Activated CD4-positive, alpha-beta T cell treated with anti-CD3 and anti-CD28 coated beads, Interleukin-2, amount 50 U/mL, for 4 hours (primary cell): ENCODE measurements around the gene EMC8.
"Not testable (repeated sequence)": the region's sequence is repeated elsewhere in the genome, so short reads cannot be mapped to it uniquely, and the experiment has no call there.

Experiments
- DNase-seq, 2 experiments: peaks; one replicate each; pipeline ENCODE4 v3.0.0-alpha.2; 2020

EMC8 gene

DNA sequence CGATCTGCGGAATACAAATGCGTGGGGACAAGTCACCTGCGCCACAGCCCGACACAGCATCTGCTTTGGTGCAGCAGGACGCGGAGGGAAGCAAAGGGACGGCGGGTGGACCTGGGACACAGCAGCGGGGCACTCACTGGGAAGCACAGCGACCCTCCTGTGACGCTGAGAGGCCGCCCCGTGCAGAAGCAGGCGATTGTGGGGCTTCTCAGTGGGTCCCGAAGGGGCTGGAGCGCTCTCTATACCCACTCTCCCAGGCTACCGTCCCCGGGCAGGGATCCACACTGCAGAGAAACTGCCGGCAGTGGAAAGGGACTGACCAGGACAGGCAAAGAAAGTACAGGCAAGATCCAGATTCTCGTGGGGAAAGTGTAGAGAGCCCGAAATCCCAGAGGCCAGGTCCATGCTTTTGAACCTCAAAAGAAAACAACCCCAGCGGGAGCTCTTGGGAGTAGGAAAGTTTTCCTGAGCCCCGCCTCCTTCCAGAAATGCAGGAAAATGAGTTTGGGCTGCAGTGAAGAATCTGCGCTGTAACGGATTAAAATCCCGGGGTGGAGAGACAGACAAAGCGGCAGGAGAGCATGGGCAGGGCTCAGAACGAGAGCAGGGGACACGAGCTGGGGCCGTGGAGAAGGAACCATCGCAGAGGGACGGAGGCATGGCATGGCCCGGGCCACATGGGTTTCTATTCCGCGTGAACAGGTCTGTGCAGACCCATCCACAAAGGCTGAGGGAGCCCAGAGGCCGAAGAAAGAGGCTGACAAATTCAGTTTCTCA lies 12.9 kb upstream of the EMC8 start:
- DNase-seq: no peak

DNA sequence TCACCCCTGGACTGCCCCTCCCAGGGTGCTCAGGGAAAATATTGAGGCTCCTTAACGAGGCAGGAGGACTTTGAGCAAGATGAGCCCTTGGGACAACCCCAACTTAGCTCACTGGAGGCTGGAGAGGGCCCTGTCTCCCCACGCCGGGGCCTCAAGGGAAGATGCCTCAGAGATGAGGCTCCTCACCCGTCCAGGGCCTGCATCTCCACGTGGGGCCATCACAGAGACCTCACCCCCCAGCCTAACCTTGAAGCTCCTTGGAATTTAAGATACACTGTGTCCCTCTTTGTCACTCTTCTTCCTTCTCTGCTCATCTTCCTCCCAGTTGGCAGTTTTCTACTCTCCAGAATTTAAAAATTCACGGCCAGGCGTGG lies 11.4 kb upstream of the EMC8 start:
- DNase-seq: no peak

DNA sequence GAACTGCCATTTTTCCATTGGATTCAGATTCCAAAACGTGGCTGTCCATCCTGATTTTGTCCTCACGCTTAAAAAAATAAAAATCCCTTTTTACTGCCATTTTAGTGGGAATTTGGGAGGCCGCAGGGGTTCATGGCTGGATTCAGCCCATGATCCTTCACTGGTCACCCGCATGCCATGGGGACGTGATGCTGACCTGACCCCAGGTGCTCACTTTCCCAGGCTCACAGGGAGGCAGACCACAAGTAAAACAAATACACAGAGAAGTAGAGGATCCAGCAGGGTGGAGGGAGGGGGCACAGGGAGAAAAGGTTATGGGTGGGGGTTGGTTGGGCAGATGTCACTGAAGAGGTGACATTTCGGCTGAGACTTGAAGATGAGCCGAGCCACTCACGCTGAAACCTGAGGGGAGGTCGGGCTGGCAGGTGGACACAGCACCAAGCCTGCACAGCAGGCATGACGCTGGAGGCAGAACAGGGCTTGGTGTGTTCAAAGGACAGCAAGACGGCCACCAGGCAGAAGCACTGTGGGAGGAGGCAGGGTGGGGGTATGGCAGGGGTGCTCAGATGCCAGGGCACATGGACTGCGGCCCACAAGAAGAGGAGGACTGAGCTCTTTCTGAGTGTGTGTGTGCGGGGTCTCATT lies 10.9 kb upstream of the EMC8 start:
- DNase-seq: no peak

DNA sequence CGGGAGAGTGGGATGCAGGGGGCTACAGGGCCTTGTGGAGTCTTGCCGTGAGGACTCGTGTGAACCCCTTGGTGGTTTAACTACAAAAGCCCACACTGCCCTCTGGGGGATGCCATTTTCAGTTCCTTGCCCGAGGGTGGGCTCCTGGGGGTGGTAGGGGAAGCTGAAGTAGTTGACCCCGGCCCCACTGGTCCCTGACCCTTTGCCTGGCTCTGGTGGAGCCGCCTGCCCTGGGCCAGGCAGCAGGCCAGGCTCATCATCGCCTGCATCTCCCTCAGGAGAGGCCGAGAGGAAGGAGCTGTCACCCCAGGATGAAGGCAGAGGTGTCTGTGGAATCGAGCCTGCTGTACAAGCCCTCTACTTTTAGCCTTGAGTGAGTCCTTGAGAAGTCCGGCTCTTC lies 10.3 kb upstream of the EMC8 start:
- no peak for DNase-seq

DNA sequence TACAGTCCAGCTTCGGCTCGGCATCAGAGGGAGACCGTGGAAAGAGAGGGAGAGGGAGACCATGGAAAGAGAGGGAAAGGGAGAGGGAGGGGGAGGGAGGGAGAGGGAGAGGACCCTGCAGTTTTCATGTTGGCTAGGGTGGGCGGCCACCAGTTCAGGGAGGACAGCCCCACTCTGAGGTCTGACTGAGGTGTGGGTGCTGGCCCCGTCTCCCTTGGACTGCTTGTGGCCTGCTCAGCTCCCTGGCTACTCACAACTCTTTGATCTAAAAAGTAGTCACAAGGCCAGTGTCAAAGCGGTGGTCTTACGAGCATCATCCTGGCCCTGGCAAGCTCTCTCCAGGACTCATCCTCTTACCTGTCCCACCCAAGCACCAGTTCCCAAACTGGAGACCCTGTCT lies 9.6 kb upstream of the EMC8 start:
- DNase-seq: no peak

DNA sequence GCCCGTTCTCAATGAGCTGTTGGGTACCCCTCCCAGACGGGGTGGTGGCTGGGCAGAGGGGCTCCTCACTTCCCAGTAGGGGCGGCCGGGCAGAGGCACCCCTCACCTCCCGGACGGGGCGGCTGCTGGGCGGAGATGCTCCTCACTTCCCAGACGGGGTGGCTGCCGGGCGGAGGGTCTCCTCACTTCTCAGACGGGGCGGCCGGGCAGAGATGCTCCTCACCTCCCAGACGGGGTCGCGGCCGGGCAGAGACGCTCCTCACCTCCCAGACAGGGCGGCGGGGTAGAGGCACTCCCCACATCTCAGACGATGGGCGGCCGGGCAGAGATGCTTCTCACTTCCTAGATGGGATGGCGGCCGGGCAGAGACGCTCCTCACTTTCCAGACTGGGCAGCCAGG lies 8.8 kb upstream of the EMC8 start:
- DNase-seq: not testable (repeated sequence)

DNA sequence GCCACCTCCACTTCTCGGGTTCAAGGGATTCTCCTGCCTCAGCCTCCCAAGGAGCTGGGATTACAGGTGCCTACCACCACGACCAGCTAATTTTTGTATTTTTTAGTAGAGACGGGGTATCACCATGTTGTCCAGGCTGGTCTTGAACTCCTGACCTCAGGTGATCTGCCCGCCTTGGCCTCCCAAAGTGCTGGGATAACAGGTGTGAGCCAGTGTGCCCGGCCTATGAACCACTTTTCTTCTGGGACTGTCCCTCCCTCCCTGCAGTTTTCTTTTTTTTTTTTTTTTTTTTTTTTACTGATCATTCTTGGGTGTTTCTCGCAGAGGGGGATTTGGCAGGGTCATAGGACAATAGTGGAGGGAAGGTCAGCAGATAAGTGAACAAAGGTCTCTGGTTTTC lies 8.0 kb upstream of the EMC8 start:
- not testable (repeated sequence) for DNase-seq

DNA sequence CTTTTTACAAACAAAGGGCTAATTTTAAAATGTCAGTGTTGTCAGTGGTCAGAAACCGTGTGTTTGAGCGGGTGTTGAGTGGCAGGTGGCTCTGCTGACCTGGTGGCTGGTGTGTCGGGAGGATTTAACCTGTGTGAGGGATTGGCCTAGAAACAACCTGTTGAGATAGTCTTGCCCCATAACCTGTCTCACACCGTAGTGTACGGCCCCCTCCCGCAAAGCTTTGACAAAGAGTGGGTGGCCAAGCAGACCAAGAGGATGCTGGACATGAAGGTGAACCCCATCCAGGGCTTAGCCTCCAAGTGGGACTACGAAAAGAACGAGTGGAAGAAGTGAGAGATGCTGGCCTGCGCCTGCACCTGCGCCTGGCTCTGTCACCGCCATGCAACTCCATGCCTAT lies 7.2 kb upstream of the EMC8 start:
- no peak for DNase-seq

DNA sequence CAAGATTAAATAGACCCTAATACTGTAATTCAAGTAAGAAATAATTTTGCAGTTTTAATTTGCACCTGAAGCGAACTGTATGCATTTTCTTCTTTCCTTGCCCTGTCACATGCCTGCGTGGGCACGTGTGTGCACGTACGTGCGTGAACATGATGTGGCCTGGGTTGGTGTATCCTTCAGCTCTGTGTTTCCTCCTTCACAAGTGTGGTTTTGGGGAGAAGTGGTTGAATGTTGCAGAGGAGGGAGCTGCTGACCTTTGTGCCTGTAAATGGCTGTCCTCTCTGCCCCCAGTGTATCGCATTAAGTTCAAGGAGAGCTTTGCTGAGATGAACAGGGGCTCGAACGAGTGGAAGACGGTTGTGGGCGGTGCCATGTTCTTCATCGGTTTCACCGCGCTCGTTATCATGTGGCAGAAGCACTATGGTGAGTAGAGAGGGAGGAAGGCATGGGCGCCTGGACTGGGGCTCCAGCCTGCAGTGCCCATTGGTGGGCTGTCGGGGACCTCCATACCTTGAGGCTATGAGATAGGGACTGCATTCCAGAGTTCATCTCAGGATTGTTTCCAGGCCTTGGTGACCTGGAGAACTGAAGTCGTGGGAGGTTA lies 6.2 kb upstream of the EMC8 start:
- no peak for DNase-seq

DNA sequence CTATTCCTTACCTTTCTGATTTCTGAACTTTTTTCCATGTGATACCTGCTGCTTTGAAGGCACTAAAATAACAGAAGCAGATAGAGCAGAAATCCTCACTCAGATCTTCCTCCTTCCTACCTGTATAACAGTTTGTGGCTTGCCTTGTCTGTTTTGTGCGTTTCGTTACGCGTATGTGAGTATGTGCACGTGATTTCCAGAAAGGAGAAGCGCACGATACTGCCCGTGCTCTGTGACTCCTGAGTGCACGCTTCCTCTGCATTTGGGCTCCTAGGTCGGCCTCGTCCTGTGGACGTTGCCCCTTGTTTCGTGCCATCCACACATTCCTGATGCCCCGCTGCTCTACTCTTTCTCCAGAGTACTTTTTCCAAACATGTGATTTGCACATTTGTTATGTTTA lies 4.2 kb upstream of the EMC8 start:
- DNase-seq: no peak

DNA sequence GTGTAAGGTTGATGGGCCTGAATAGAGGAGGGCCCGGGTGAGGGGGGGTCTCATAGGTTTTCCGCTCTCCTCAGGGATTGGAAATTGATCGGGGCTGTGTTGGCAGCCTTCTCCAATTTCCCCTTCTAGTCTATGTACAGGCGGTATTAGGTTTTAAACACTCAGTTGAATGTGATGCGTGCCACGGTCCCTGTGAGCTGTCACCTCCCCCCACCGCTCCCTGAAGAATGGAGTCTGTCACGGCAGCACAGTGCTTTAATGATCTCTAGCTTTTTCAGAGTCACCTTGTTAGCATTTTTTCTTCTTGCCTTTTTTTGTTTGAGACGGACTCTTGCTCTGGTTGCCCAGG lies 951 bp upstream of the EMC8 start:
- DNase-seq: peak; percentile 37 to 40

DNA sequence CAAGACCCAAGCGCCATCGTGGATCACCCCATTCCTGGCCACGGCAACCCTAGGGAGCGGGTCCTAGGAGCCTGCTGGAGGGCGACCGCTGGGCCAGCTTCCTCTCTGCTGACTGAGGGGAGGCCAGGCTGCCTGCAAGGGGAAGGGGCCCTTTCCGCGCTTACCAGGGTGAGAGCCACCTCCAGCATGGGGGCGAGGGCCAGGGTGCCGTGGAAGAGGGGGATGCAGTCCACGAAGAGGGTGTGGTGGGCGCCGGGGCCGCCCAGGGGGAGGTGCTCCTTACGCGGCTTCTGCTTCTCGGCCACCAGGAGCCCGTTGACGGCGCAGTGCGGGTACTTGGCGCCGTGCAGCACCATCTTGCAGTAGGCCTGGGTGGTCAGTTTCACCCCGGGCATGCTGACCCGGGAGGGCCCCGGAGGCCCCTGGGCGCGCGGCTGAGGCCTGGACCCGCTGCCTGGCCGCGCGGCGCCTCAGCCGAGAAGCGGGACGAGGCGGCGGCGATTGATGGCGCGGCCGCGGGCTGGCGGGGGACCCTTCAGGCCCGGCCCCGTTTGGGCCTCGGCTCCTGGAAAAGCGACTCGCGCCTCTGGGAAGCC lies 345 bp downstream of the EMC8 start:
- DNase-seq: peak in 1 of 2 experiments; percentile 8

DNA sequence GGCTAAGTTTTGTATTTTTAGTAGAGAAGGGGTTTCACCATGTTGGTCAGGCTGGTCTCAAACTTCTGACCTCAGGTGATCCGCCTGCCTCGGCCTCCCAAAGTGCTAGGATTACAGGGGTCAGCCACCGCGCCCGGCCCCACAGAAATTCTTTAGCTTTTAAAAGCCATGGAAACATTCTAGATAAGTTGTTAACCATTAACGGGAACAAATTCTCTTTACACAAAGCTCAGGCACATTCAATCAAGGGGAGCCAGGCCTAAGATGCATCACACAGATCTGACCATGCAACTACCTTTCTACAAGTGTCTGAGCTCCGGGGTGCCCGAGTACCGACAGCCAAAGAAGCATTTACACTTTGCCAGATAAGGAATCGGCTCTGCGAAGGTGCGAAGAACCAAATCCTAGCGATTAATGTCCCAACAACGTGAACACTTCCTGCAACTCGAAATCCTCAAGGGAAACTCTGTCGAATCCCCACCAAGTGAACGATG lies 1.0 kb downstream of the EMC8 start:
- DNase-seq: no peak

DNA sequence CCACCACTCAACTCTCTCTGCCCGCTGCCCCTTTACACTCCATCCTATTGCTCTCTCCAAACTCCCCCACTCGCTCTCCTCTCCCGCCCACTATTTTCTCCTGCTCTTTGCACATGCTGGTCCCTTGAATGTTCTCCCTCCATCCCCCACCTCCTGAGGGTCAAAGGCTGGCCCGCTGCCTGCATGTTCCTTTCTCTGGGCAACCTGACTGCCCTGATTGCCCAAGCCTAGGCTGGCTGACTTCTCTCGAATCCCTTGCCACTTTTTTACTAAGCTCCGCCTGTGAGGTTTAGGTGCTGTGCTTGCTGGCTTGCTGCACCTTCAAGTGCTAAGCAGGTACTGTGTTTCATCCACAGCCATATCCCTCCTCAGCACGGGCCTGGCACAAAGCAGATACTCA lies 2.7 kb downstream of the EMC8 start:
- no peak for DNase-seq

DNA sequence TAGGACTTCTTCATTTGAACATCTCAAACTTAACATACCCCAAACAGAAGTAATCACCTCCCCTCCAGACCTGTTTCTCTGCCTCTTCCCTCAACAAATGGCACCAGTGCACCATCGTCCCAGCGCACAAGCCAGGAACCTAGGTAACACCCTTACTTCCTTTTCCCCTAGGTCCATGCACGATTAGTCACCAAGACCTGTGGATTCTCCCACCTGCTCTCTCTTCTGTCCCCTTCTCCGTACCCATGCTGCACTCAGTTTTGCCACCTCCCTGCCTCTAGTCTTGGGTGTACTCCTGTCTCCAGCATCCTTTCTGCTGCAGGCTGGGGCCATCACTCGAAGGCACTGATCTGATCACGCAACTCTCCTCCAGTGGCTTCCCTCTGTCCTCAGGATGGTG lies 3.2 kb downstream of the EMC8 start:
- DNase-seq: no peak

DNA sequence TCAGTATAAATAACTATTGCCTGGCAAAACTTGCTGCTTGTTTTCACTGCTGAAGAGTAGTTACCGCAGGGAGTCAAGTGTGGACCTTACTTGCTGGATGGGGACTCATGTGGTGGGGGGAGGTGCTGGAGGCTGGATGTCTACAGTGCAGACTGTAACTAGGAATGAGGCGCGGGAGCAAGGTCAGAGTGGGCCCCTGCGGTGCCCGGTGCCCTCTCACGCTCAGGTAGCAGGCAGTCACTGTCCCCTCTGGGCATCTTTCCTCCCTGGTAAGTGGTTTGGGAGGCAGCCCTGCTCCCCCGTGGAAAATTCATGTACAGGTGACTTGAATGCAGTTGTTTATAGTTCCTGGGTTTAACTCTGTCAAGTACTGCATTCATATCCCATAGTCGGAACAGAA lies 4.6 kb downstream of the EMC8 start:
- no peak for DNase-seq

DNA sequence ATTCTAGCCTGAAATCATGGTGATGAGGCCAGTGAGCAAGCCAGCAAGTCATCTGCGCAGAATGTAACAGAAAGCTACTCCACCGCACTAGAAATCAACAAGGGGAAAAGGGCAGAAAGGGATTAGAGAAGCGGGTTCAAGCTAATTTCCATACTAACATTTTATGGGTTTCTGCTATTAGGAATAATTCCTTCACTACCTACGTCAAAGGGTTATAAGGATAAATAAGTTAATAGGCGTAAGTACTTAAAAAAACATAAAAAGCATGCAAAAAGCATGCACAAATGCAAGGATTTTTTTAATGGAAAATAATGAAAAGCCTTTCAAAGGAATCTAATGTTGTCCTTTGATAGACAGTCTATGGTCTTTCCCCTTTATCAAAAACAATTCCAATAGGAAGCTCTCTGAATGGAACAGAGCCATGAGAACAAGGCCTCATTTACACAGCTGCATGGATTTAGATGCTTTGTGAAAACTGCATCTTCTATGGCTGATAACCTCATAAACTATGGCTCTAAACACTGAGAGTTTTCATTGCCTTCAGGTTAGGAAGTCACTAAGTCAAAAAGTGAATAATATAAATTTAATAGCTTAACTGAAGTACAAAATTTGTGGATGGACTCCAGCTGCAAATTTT lies 5.6 kb downstream of the EMC8 start:
- no peak for DNase-seq

DNA sequence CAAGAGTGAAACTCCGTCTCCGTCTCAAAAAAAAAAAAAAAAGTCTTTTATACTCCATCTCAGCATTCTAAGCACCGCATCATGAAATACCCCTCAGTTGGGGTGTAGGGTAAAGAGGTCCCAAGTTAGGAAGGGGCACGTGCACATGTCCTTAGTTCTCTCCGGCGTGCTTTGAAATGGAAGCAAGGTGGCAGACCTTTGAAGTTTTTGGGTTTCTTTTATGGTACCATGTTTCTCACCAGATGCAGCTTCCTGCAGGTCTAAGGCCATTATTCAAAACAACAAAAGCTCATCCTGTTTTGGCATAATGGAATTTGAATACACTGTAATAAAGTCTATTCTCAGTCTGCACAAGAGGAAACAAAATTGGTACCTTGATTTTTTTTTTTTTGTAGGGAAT lies 9.6 kb downstream of the EMC8 start:
- no peak for DNase-seq

DNA sequence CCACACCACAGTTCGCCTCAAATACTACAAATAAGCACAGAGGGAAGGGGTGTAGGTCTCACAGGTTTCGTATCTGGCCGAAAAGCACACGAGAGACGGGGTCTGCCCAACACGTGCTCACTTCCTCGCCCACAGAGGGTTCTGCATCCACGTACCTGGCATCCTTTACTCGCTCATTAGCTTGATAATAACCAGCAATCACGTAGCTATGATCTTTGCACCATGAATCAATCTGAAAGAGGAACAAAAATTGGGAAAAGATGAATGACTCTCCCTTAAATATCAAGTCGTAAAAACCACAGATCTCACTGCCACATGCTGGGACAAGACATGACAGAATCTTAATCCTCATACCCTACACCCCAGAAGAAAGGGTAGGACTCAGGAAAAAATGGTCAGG lies 10.5 kb downstream of the EMC8 start:
- no peak for DNase-seq

DNA sequence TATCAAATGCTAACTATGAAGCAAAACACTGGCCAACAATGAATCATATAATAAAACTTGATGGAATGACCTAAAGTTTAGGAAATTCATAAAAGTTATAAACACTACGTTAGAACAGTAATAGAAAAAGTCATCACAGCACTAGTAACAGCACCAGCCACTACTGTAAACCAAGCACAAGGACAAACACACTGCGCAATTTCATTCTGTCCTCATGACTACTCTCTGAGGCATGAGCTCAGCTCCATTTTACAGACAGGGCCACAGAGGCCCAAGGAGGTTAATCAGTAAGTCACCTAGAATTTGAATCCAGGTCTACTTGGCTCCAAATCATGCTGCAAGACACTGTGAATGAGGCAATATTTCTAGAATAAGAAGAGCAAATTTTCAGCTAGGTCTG lies 13.4 kb downstream of the EMC8 start:
- no peak for DNase-seq

DNA sequence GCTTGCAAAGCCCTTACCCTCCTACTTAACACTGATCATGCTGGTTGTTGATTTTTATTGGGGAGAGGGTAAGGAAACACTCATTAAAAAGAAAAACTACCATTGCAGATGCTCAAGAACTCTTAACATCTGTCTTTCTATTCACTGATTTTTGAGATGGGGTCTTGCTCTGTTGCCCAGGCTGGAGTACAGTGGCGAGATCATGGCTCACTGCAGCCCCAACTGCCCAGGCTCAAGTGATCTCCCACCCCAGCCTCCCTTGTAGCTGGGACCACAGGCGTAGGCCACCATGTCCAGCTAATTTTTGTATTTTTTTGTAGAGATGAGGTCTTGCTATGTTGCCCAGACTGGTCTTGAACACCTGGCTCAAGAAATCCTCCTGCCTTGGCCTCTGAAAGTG lies 14.5 kb downstream of the EMC8 start:
- DNase-seq: no peak

DNA sequence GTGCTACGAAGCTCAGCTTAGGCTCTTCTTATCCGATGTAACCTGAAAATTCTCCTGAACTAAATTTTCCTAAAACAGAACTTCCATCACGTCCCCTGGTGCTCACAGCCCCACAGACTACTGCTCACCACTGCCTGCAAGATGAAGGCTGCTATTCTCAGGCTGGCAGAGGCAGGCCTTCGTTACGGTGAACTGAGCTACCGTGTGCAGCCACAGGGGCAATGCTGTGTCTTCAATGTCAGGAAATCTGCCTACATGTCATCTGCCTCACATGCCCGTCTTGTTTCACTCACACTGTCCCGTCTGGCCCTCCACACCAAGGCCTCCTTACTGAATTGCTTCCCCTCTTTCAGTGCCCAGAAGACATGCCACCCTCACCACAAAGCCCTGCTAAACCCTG lies 15.9 kb downstream of the EMC8 start:
- no peak for DNase-seq

DNA sequence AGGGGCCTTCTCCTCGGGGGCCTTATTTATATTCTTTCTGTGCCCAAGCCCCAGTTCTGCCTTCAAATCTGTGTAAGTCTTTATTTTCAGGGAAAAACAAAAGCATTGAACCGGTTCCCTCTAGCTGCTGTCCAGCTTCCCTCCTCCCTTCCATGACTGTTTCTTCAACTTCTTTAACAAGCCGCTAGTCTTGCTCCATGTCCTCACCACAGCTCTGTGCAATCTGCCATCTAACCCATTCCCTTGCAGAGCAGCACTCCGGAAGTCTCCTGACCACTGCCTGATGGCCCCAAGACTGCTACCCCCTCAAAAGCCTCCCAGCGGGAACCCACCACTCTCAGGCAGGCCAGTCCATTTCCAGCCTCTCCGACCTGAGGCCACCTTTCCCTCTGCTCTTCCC lies 16.9 kb downstream of the EMC8 start:
- DNase-seq: no peak
